ENCODE measurements around the gene EN1. TPM values are rescaled to one million over a fixed set of nuclear protein-coding genes. Genes with fewer than 3 reads are reported as not detected.
A peak's percentile ranks its signal among the peaks of the same experiment; 100 is the strongest.

The EN1 gene
- not detected for total RNA-seq

- DNase-seq, result no peak
- no peaks in the 10 kb centered on the region for H3K9me3 ChIP-seq
- TF ChIP-seq POLR2AphosphoS5 (IDR thresholded peaks at IDR 0.05) (no peak), POLR2A (IDR thresholded peaks at IDR 0.05) (no peak), EP300 (IDR thresholded peaks at IDR 0.05; ENCODE audit: low read depth) (no peak)
- TF ChIP-seq, protein P1, sequence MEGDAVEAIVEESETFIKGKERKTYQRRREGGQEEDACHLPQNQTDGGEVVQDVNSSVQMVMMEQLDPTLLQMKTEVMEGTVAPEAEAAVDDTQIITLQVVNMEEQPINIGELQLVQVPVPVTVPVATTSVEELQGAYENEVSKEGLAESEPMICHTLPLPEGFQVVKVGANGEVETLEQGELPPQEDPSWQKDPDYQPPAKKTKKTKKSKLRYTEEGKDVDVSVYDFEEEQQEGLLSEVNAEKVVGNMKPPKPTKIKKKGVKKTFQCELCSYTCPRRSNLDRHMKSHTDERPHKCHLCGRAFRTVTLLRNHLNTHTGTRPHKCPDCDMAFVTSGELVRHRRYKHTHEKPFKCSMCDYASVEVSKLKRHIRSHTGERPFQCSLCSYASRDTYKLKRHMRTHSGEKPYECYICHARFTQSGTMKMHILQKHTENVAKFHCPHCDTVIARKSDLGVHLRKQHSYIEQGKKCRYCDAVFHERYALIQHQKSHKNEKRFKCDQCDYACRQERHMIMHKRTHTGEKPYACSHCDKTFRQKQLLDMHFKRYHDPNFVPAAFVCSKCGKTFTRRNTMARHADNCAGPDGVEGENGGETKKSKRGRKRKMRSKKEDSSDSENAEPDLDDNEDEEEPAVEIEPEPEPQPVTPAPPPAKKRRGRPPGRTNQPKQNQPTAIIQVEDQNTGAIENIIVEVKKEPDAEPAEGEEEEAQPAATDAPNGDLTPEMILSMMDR (IDR thresholded peaks at IDR 0.05), result no peak
- peaks cover 100% of the 10 kb centered on the region for H3K27me3 ChIP-seq
- intact Hi-C loops (cut with DNase I; ENCODE audit: low total_unique reads) (no loop called here), in situ Hi-C loops (cut with MboI; ENCODE audit: low pct_ligation_motif_present in 1 of 4, low pct_unique_long_range_greater_than_20kb in 1 of 4, low sequenced_read_pairs in 3 of 4) (no loop called here)
- H3K36me3 ChIP-seq, result no peaks in the 10 kb centered on the region
- 3 to 11% methylated on average over 11 to 48 of the region's 64 CpGs for WGBS, 2 donors (ENCODE audit: low coverage in 1 of 2)
- H3K27ac ChIP-seq, result no peak within 1 kb of the TSS
- peak within 1 kb of the TSS in 2 of 4 donors; percentile 22 to 43 for H3K4me3 ChIP-seq
- peaks cover 10 to 48% (median 32%) of the 10 kb centered on the region in 4 donors for H3K4me1 ChIP-seq
Observed at GRCh38 chr2:118846953-118847761, at the start of gene EN1. EN1 (minus strand) TSS chr2:118847648; CDS start chr2:118847167, 481 bp downstream.

GRCh38 chr2:118893100-118893499 lies 45.7 kb upstream of the EN1 start:
- intact Hi-C loops (cut with DNase I; ENCODE audit: low total_unique reads), result no loop called here
- H3K9me3 ChIP-seq, result peaks cover 17 to 18% of the 10 kb centered on the region in 2 donors
- TF ChIP-seq EP300 (IDR thresholded peaks at IDR 0.05; ENCODE audit: low read depth) (no peak), POLR2AphosphoS5 (IDR thresholded peaks at IDR 0.05) (no peak), POLR2A (IDR thresholded peaks at IDR 0.05) (no peak)
- TF ChIP-seq, protein P1 (IDR thresholded peaks at IDR 0.05), result no peak
- no peaks in the 10 kb centered on the region for H3K27me3 ChIP-seq
- WGBS, 2 donors (ENCODE audit: low coverage in 1 of 2), result 60 to 90% methylated on average over 2 to 3 of the region's 3 CpGs
- in situ Hi-C loops (cut with MboI; ENCODE audit: low pct_ligation_motif_present in 1 of 4, low pct_unique_long_range_greater_than_20kb in 1 of 4, low sequenced_read_pairs in 3 of 4), result loop anchor here (25.0 kb wide), 4 partner anchors 119 to 594 kb away; no protein-coding TSS in a partner anchor
- DNase-seq, result no peak
- no peak overlapping the region for H3K4me3 ChIP-seq
- H3K4me1 ChIP-seq, result no peaks in the 10 kb centered on the region
- no peak overlapping the region for H3K27ac ChIP-seq
- H3K36me3 ChIP-seq, result no peaks in the 10 kb centered on the region

DNA sequence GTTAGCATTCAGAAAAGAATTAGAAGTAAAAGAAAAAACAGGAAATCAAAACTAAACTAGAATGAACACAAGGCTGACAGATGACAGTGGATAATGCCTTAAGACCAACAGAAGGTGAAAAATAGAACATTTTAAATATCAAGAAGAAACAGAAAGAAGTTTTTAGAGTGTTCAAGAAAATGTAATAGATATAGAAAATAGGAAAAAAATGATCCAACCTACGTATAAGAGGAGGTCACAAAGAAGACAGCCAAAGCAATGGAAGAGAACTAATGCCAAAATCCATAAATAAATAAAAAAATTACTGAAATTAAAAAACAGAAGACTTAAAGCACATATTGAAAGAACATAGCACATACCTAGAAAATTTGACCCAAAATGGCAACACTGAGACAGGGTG lies 42.5 kb upstream of the EN1 start:
- 78 to 88% methylated on average over 1 of the region's 1 CpG for WGBS, 2 donors (ENCODE audit: low coverage in 1 of 2)
- in situ Hi-C loops (cut with MboI; ENCODE audit: low pct_ligation_motif_present in 1 of 4, low pct_unique_long_range_greater_than_20kb in 1 of 4, low sequenced_read_pairs in 3 of 4) (loop anchor here (10.0 to 25.0 kb wide), 6 partner anchors 122 to 597 kb away; no protein-coding TSS in a partner anchor), intact Hi-C loops (cut with DNase I; ENCODE audit: low total_unique reads) (loop anchor here (10.0 kb wide), 1 partner anchor 405 kb away; no protein-coding TSS in a partner anchor)
- no peak for DNase-seq
- Histone ChIP-seq H3K4me3 (no peak overlapping the region), H3K9me3 (peaks cover 17 to 18% of the 10 kb centered on the region in 2 donors), H3K4me1 (no peaks in the 10 kb centered on the region), H3K27ac (no peak overlapping the region), H3K27me3 (no peaks in the 10 kb centered on the region), H3K36me3 (no peaks in the 10 kb centered on the region)
- TF ChIP-seq EP300 (IDR thresholded peaks at IDR 0.05; ENCODE audit: low read depth), result no peak
- TF ChIP-seq, protein P1 (IDR thresholded peaks at IDR 0.05), result no peak
- TF ChIP-seq POLR2AphosphoS5 (IDR thresholded peaks at IDR 0.05), result no peak
- TF ChIP-seq POLR2A (IDR thresholded peaks at IDR 0.05), result no peak

DNA sequence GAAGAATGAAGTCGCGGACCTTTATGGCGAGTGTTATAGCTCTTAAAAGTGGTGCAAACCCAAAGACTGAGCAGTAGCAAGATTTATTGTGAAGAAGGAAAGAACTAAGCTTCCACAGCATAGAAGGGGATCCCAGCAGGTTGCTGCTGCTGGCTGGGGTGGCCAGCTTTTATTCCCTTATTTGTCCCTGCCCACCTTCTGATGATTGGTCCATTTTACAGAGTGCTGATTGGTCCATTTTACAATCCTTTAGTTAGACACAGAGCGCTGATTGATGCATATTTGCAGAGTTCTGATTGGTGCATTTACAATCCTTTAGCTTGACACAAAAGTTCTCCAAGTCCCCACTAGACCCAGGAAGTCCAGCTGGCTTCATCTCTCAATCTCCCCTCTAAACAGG lies 36.3 kb upstream of the EN1 start:
- Histone ChIP-seq H3K9me3 (no peaks in the 10 kb centered on the region), H3K36me3 (no peaks in the 10 kb centered on the region), H3K27ac (no peak overlapping the region), H3K4me3 (no peak overlapping the region), H3K4me1 (peaks cover 0 to 4% (median 0%) of the 10 kb centered on the region in 4 donors), H3K27me3 (peaks cover 15% of the 10 kb centered on the region)
- in situ Hi-C loops (cut with MboI; ENCODE audit: low pct_ligation_motif_present in 1 of 4, low pct_unique_long_range_greater_than_20kb in 1 of 4, low sequenced_read_pairs in 3 of 4) (loop anchor here (10.0 to 25.0 kb wide), 6 partner anchors 129 to 604 kb away; no protein-coding TSS in a partner anchor), intact Hi-C loops (cut with DNase I; ENCODE audit: low total_unique reads) (loop anchor here (10.0 kb wide), 1 partner anchor 411 kb away; no protein-coding TSS in a partner anchor)
- TF ChIP-seq, protein P1 (IDR thresholded peaks at IDR 0.05), result no peak
- TF ChIP-seq EP300 (IDR thresholded peaks at IDR 0.05; ENCODE audit: low read depth) (no peak), POLR2A (IDR thresholded peaks at IDR 0.05) (no peak), POLR2AphosphoS5 (IDR thresholded peaks at IDR 0.05) (no peak)
- no peak for DNase-seq
- 77 to 100% methylated on average over 1 to 4 of the region's 4 CpGs for whole genome bisulfite sequencing, 2 donors (ENCODE audit: low coverage in 1 of 2)

Data from transverse colon (tissue), 4 donors.